HG02571 (cell line): ENCODE measurements around the gene HEATR5A.
"Not testable (repeated sequence)": the region's sequence is repeated elsewhere in the genome, so short reads cannot be mapped to it uniquely, and the experiment has no call there.

Source experiments
- ATAC-seq: cut with Tn5 transposase; IDR thresholded peaks from one replicate; pipeline ENCODE4 v1.9.1; 2021; ENCODE audit warnings: mild to moderate bottlenecking, moderate library complexity; ENCODE audit not compliant: unreplicated experiment

The HEATR5A gene

GRCh38 chr14:31391977-31392503, 28.3 kb downstream of the HEATR5A start:
- ATAC-seq, result no peak

DNA sequence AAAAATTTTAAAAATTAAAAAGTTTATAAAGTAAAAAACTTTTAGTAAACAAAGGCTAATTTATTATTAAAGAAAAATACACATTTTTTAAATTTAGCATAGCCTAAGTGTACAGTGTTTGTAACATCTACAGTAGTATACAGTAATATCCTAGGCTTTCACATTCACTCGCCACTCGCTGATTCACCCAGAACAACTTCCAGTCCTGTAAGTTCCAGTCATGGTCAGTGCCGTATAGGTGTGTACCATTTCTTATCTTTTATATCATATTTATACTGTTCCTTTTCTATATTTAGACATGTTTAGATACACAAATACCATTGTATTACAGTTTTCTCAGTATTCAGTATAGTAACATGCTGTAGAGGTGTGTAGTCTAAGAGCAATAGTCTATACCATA, 28.9 kb downstream of the HEATR5A start:
- no peak for ATAC-seq

DNA sequence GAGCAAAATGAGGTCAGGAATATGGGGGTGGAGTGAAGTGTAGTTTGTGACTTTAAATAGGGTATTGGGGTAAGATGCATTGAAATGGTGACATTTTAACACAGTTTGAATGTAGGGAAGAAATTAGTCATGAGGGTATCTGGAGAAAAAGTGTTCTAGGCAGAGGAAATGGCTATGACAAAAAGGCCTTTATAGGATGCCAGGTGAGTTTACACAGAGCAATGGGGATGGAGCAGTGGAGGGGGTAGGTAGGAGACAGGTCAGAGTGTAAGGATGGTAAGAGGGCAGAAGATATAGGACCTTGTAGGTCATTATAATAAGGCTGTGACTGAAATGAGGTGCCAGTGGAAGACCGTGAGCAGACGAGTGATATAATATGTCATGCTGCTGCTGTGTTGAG, 30.4 kb downstream of the HEATR5A start:
- no peak for ATAC-seq

GRCh38 chr14:31388687-31389413, 31.5 kb downstream of the HEATR5A start:
- ATAC-seq, result no peak

DNA sequence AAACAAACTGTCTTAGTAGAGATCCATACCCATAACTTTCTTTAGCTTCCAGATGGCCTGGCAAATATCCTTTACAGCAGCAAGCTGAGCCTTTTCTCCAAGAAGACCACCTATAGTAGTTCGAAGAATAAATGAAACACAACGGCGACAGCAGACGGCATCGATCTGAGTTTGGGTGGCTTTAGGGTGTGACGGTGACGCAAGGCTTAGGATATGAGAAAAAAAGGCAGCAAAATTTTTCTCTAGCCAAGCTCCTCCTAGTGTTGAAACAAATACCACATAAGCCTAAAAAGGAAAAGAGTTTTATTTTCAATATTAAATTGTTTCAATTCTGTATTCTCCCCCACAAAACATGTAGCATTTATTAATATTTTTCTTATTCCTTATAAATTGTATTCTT, 33.3 kb downstream of the HEATR5A start:
- ATAC-seq, result no peak

GRCh38 chr14:31386271-31386670, 34.1 kb downstream of the HEATR5A start:
- ATAC-seq, result no peak

GRCh38 chr14:31382221-31382620, 38.1 kb downstream of the HEATR5A start:
- no peak for ATAC-seq

GRCh38 chr14:31380106-31380505, 40.2 kb downstream of the HEATR5A start:
- no peak for ATAC-seq

DNA sequence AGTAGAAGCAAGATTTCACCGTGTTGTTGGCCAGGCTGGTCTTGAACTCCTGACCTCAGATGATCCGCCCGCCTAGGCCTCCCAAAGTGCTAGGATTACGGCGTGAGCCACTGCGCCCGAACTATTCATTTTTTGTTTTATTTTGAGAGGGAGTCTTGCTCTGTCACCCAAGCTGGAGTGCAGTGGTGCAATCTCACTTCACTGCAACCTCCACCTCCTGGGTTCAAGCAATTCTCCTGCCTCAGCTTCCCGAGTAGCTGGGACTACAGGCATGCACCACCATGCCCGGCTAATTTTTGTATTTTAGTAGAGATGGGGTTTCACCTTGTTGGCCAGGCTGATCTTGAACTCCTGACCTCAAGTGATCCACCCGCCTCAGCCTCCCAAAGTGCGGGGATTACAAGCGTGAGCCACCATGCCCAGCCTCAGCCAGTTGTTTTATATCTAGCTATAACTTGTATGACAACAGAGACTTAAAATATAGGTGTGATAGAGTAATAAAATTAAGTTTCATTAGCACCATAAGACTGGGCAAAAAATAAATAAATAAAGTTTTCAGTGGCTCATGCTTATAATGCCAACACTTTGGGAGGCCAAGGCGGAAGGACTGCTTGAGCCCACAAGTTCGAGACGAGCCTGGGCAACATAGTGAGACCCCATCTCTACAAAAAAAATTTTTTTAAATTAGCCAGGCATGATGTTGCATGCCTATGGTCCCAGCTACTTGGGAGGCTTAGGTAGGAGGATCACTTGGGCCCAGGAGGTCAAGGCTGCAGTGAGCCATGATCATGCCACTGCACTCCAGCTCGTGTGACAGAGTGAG, 41.0 kb downstream of the HEATR5A start:
- ATAC-seq, result not testable (repeated sequence)

DNA sequence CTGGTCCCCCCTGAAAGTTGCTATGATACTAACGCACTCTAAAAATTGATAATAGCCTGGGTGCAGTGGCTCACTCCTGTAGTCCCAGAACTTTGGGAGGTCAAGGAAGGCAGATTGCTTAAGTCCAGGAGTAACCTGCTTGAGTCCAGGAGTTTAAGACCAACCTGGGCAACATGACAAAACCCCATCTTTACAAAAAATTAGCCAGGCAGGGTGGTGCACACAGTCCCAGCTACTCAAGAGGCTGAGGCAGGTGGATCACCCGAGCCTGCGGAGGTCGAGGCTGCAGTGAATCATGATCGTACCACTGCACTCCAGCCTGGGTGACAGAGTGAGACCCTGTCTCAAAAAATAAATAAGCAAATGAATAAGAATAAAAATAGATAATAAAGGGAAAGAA, 42.9 kb downstream of the HEATR5A start:
- ATAC-seq, result no peak

- no peak for ATAC-seq
These were observed 48.7 kb downstream of the HEATR5A start for GRCh38 chr14:31371646-31372045.

GRCh38 chr14:31363331-31364073, 56.8 kb downstream of the HEATR5A start:
- no peak for ATAC-seq

- ATAC-seq, result no peak
These were observed 57.6 kb downstream of the HEATR5A start for GRCh38 chr14:31362746-31363145.

DNA sequence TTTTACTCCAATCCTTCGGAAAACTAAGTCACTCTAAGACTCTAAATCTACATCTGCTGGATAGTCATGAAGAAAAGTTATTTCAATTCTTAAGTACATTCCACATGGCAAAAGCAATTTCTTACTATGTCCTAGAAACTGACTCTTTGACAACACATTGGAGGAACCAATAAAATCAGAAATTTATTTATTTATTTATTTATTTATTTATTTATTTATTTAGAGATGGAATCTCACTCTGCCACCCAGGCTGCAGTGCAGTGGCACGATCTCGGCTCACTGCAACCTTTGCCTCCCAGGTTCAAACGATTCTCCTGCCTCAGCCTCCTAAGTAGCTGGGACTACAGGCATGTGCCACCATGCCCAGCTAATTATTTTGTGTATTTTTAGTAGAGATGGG, 58.6 kb downstream of the HEATR5A start:
- ATAC-seq, result not testable (repeated sequence)

- no peak for ATAC-seq
These were observed 59.3 kb downstream of the HEATR5A start for GRCh38 chr14:31360919-31361662.

- ATAC-seq, result no peak
These were observed 63.1 kb downstream of the HEATR5A start for GRCh38 chr14:31357279-31357678.

- ATAC-seq, result no peak
These were observed 74.3 kb downstream of the HEATR5A start for GRCh38 chr14:31346097-31346496.

- no peak for ATAC-seq
These were observed 79.1 kb downstream of the HEATR5A start for GRCh38 chr14:31341280-31341679.

DNA sequence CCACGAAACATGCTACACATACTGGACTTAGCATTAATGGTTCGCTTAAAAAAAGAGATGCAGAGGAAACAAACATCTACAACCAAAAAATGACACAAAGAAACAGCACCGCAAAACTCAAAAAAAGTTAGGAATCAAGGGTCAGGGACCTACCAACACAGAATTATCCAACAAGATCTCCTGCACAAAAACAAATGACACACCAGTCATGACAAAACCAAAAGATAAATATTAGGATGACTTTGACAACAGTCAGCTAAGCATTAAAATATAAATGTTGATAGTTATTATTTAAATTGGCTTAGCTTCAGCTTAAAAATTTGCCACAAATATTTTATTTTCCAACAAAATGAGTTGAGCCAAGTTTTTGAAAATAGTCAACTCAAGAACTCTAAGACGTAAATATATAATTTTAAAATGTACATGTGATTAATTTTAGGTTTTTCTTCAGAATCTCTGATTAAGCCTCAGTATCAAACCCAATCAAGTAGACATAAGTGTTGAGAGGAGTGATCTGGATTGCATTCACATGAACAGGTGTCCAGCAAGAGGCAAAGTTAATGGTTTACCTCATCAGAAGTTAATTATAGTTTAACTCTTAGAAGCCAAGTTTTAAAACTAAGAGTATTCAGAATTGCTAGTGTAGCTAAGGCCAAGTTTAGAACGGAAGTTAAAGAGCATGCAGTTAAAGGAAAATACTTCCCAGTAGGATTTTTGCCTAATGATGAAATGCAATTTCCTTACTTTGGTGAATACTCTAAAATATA, 79.9 kb downstream of the HEATR5A start:
- ATAC-seq, result no peak

DNA sequence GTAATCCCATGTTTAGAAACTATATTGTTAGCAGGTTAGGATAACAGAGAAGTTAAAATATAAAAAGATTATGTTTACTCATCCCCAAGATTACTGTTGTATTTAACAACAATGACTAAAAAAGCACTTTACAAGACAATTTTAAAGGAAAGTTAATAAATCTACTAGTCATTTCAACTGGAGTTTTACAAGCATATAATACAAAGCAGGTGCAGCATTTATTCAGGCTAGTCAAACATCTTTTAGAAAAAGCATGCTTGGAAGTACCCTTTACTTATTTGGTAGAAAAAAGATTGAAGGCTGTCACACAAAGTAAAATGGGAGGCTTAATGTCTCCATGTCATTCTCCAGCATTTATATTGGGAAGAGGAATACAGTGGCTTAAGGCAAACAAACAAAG, 80.6 kb downstream of the HEATR5A start:
- no peak for ATAC-seq
